ENCODE data around the gene LMX1A. TPM values are rescaled to one million over a fixed set of nuclear protein-coding genes. Genes with fewer than 3 reads are reported as not detected.

LMX1A gene
- total and polyA plus RNA-seq, 7 donors, result 0.04 to 1.2 (median 0.46) TPM; not detected in 2

- TF ChIP-seq POLR2AphosphoS5 (IDR thresholded peaks at IDR 0.05) (no peak), CTCF (IDR thresholded peaks at IDR 0.05) (no peak), POLR2A (IDR thresholded peaks at IDR 0.05) (no peak), EP300 (IDR thresholded peaks at IDR 0.05) (no peak)
- WGBS, 2 donors, result 85 to 93% methylated on average over 1 of the region's 1 CpG
- no peak overlapping the region for H3K4me3 ChIP-seq
- no peaks in the 10 kb centered on the region for H3K9me3 ChIP-seq
- H3K4me1 ChIP-seq, result no peaks in the 10 kb centered on the region
- intact Hi-C loops (cut with DNase I), result no loop called here
- DNase-seq, result no peak
- H3K36me3 ChIP-seq, result no peaks in the 10 kb centered on the region
- H3K27ac ChIP-seq, result no peak overlapping the region
- H3K27me3 ChIP-seq, result no peaks in the 10 kb centered on the region
These were observed 152.0 kb downstream of the LMX1A start for GRCh38 chr1:165204548-165204947.

- no peak for TF ChIP-seq POLR2AphosphoS5 (IDR thresholded peaks at IDR 0.05)
- no peak for TF ChIP-seq EP300 (IDR thresholded peaks at IDR 0.05)
- TF ChIP-seq POLR2A (IDR thresholded peaks at IDR 0.05), result no peak
- no peak for TF ChIP-seq CTCF (IDR thresholded peaks at IDR 0.05)
- Histone ChIP-seq H3K4me3 (no peak overlapping the region), H3K4me1 (no peaks in the 10 kb centered on the region), H3K27me3 (no peaks in the 10 kb centered on the region), H3K9me3 (no peaks in the 10 kb centered on the region), H3K27ac (no peak overlapping the region), H3K36me3 (no peaks in the 10 kb centered on the region)
- no peak for DNase-seq
- WGBS, 2 donors, result 62 to 72% methylated on average over 4 of the region's 4 CpGs
- intact Hi-C loops (cut with DNase I), result no loop called here
These were observed 165.4 kb downstream of the LMX1A start for GRCh38 chr1:165191087-165191486.

- H3K4me3 ChIP-seq, result no peak overlapping the region
- H3K27me3 ChIP-seq, result no peaks in the 10 kb centered on the region
- H3K9me3 ChIP-seq, result no peaks in the 10 kb centered on the region
- H3K36me3 ChIP-seq, result no peaks in the 10 kb centered on the region
- WGBS, 2 donors, result 84 to 88% methylated on average over 4 of the region's 4 CpGs
- intact Hi-C loops (cut with DNase I), result no loop called here
- H3K4me1 ChIP-seq, result no peaks in the 10 kb centered on the region
- H3K27ac ChIP-seq, result no peak overlapping the region
- TF ChIP-seq POLR2AphosphoS5 (IDR thresholded peaks at IDR 0.05), result no peak
- TF ChIP-seq POLR2A (IDR thresholded peaks at IDR 0.05), result no peak
- no peak for TF ChIP-seq EP300 (IDR thresholded peaks at IDR 0.05)
- no peak for TF ChIP-seq CTCF (IDR thresholded peaks at IDR 0.05)
- no peak for DNase-seq
These were observed 166.6 kb downstream of the LMX1A start for GRCh38 chr1:165189913-165190312.

GRCh38 chr1:165189011-165189410 lies 167.5 kb downstream of the LMX1A start:
- Histone ChIP-seq H3K27me3 (no peaks in the 10 kb centered on the region), H3K4me3 (no peak overlapping the region), H3K9me3 (no peaks in the 10 kb centered on the region), H3K27ac (no peak overlapping the region), H3K4me1 (no peaks in the 10 kb centered on the region), H3K36me3 (no peaks in the 10 kb centered on the region)
- no peak for DNase-seq
- intact Hi-C loops (cut with DNase I), result no loop called here
- WGBS, 2 donors, result 75 to 92% methylated on average over 2 of the region's 2 CpGs
- TF ChIP-seq POLR2AphosphoS5 (IDR thresholded peaks at IDR 0.05) (no peak), CTCF (IDR thresholded peaks at IDR 0.05) (no peak), POLR2A (IDR thresholded peaks at IDR 0.05) (no peak), EP300 (IDR thresholded peaks at IDR 0.05) (no peak)

Data from sigmoid colon (tissue), 7 donors.